GM23338 (cell line): ENCODE measurements around the gene PLPPR5. TPM values are rescaled to one million over a fixed set of nuclear protein-coding genes. Genes with fewer than 3 reads are reported as not detected.

Experiments
- ATAC-seq: fragments of 200-7000 bp; cut with Tn5 transposase; 3 replicates; pipeline ENCODE4 v1.9.1; 2020
- DNase-seq: peaks from one replicate; pipeline ENCODE4 v3.0.0-alpha.2; 2015; ENCODE audit warnings: low spot score
- H2AFZ ChIP-seq: fragments of 200-600 bp; sonication (generic); 2 replicates; pipeline ENCODE4 v1.8.0; 2016; ENCODE audit warnings: antibody characterized with exemption, mild to moderate bottlenecking, moderate library complexity
- H3F3A ChIP-seq: fragments of 200-600 bp; sonication (generic); replicated peaks from 2 replicates; pipeline ENCODE4 v1.8.0; 2017; ENCODE audit warnings: antibody characterized with exemption, mixed run types, low read depth
- H3K27ac ChIP-seq: fragments of 200-600 bp; sonication (generic); 2 replicates; pipeline ENCODE4 v1.6.1; 2016; ENCODE audit warnings: low read depth
- H3K27me3 ChIP-seq: fragments of 200-600 bp; sonication (generic); 2 replicates; pipeline ENCODE4 v1.8.0; 2016; ENCODE audit warnings: mild to moderate bottlenecking, mixed run types, moderate library complexity; ENCODE audit not compliant: insufficient read depth
- H3K36me3 ChIP-seq: fragments of 200-600 bp; sonication (generic); 2 replicates; pipeline ENCODE4 v1.8.0; 2016; ENCODE audit warnings: mild to moderate bottlenecking; ENCODE audit not compliant: insufficient read depth
- H3K4me1 ChIP-seq: fragments of 200-600 bp; sonication (generic); 2 replicates; pipeline ENCODE4 v1.8.0; 2016; ENCODE audit warnings: mild to moderate bottlenecking, moderate library complexity; ENCODE audit not compliant: insufficient read depth
- H3K4me2 ChIP-seq: fragments of 200-600 bp; sonication (generic); 2 replicates; pipeline ENCODE4 v1.7.1; 2017; ENCODE audit warnings: mixed run types
- H3K4me3 ChIP-seq: fragments of 200-600 bp; sonication (generic); 2 replicates; pipeline ENCODE4 v1.6.1; 2016; ENCODE audit warnings: mixed run types
- H3K79me2 ChIP-seq: fragments of 200-600 bp; sonication (generic); replicated peaks from 2 replicates; pipeline ENCODE4 v1.8.0; 2017; ENCODE audit warnings: mild to moderate bottlenecking; ENCODE audit not compliant: insufficient read depth
- H3K9me2 ChIP-seq: fragments of 200-600 bp; sonication (generic); 2 replicates; pipeline ENCODE4 v1.8.0; 2017; ENCODE audit not compliant: insufficient read depth
- H4K20me1 ChIP-seq: fragments of 200-600 bp; sonication (generic); replicated peaks from 2 replicates; pipeline ENCODE4 v1.8.0; 2017; ENCODE audit warnings: mild to moderate bottlenecking; ENCODE audit not compliant: insufficient read depth
- H3K27ac Mint-ChIP-seq: 2 replicates; pipeline ENCODE4 v1.8.0; 2020; ENCODE audit warnings: inconsistent platforms, mild to moderate bottlenecking, moderate library complexity, mixed read lengths
- H3K27me3 Mint-ChIP-seq: 3 replicates; pipeline ENCODE4 v1.8.0; 2022; ENCODE audit warnings: low read depth, mild to moderate bottlenecking, moderate library complexity, mixed read lengths, inconsistent platforms; ENCODE audit not compliant: insufficient read depth, poor library complexity
- H3K36me3 Mint-ChIP-seq: 3 replicates; pipeline ENCODE4 v1.8.0; 2021; ENCODE audit warnings: low read depth, mild to moderate bottlenecking, inconsistent platforms, moderate library complexity, mixed read lengths
- H3K4me1 Mint-ChIP-seq: 3 replicates; pipeline ENCODE4 v1.8.0; 2020; ENCODE audit warnings: mild to moderate bottlenecking, inconsistent platforms, mixed read lengths
- H3K4me3 Mint-ChIP-seq: 3 replicates; pipeline ENCODE4 v1.8.0; 2021; ENCODE audit warnings: moderate library complexity, mild to moderate bottlenecking, inconsistent platforms, mixed read lengths
- H3K9me3 Mint-ChIP-seq: 3 replicates; pipeline ENCODE4 v1.8.0; 2020; ENCODE audit warnings: moderate library complexity, mild to moderate bottlenecking, inconsistent platforms, mixed read lengths
- ETS1 ChIP-seq: IDR thresholded peaks from 2 replicates; pipeline ENCODE4 v1.6.1; 2016; ENCODE audit warnings: antibody characterized with exemption
- EZH2 ChIP-seq: fragments of 200-600 bp; sonication (generic); IDR thresholded peaks from one replicate; pipeline ENCODE4 v1.8.0; 2017; ENCODE audit warnings: antibody characterized with exemption, mild to moderate bottlenecking, low read depth; ENCODE audit not compliant: unreplicated experiment
- JUNB ChIP-seq: IDR thresholded peaks from one replicate; pipeline ENCODE4 v1.6.1; 2016; ENCODE audit warnings: antibody characterized with exemption; ENCODE audit not compliant: unreplicated experiment
- NANOG ChIP-seq: IDR thresholded peaks from 2 replicates; pipeline ENCODE4 v1.6.1; 2016; ENCODE audit warnings: antibody characterized with exemption, borderline replicate concordance
- POLR2AphosphoS5 ChIP-seq: IDR thresholded peaks from 2 replicates; pipeline ENCODE4 v1.6.1; 2016; ENCODE audit warnings: antibody characterized with exemption, low read depth
- ZNF331 ChIP-seq: fragments of 250-450 bp; sonication (Bioruptor Pico); IDR thresholded peaks from 2 replicates; pipeline ENCODE4 v1.5.0; 2020; ENCODE audit warnings: low read depth, mild to moderate bottlenecking, moderate library complexity
- polyA plus RNA-seq: library from polyadenylated mRNA; unstranded; fragments of >200 nt; fragmentation: Nextera tagmentation; extraction: Ambion mirVana; gene quantifications from 2 replicates; pipeline ENCODE4 v1.2.1, GENCODE V29; 2016
- total RNA-seq: library from RNA; depleted of rRNA; stranded (reverse); fragments of >200 nt; shearing (Covaris generic); gene quantifications from 2 replicates; pipeline ENCODE4 v1.2.3, GENCODE V29; 2014
- TF ChIP-seq, protein P1 (sequence below), 2 experiments: fragments of 200-600 bp in 1 of 2; sonication (generic) in 1 of 2; conservative IDR thresholded peaks; 2 replicates each; pipeline versions ENCODE4 v1.5.1 to v1.6.1; 2016 to 2017; ENCODE audit warnings: antibody characterized with exemption in 2 of 2, low read depth in 2 of 2, mild to moderate bottlenecking in 2 of 2, moderate library complexity in 1 of 2
- TF ChIP-seq, protein P2 (sequence below): fragments of 250-450 bp; sonication (Bioruptor Pico); IDR thresholded peaks from 2 replicates; pipeline ENCODE4 v1.5.0; 2020; ENCODE audit warnings: mild to moderate bottlenecking, moderate library complexity

The PLPPR5 gene
- total and polyA plus RNA-seq, 2 experiments from 2014 or later: 3.2 to 4.2 TPM

- H3K4me2 ChIP-seq: no peak overlapping the region
- no peaks in the 10 kb centered on the region for H3K9me3 Mint-ChIP-seq
- TF ChIP-seq, protein P1, sequence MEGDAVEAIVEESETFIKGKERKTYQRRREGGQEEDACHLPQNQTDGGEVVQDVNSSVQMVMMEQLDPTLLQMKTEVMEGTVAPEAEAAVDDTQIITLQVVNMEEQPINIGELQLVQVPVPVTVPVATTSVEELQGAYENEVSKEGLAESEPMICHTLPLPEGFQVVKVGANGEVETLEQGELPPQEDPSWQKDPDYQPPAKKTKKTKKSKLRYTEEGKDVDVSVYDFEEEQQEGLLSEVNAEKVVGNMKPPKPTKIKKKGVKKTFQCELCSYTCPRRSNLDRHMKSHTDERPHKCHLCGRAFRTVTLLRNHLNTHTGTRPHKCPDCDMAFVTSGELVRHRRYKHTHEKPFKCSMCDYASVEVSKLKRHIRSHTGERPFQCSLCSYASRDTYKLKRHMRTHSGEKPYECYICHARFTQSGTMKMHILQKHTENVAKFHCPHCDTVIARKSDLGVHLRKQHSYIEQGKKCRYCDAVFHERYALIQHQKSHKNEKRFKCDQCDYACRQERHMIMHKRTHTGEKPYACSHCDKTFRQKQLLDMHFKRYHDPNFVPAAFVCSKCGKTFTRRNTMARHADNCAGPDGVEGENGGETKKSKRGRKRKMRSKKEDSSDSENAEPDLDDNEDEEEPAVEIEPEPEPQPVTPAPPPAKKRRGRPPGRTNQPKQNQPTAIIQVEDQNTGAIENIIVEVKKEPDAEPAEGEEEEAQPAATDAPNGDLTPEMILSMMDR (conservative IDR thresholded peaks at IDR 0.05; ENCODE audit: low read depth in 2 of 2): peak; percentile 54 to 70
- no peak for TF ChIP-seq JUNB
- no peak overlapping the region for H3K27ac ChIP-seq
- no peak overlapping the region for H3K4me3 Mint-ChIP-seq
- H3K4me1 Mint-ChIP-seq: peaks cover 19% of the 10 kb centered on the region
- H3K36me3 Mint-ChIP-seq: no peaks in the 10 kb centered on the region
- no peaks in the 10 kb centered on the region for H3K27me3 Mint-ChIP-seq
- no peaks in the 10 kb centered on the region for H3K79me2 ChIP-seq
- no peaks in the 10 kb centered on the region for H4K20me1 ChIP-seq
- no peaks in the 10 kb centered on the region for H3K9me2 ChIP-seq
- H3K4me3 ChIP-seq: no peak overlapping the region
- DNase-seq: peak; percentile 43
- no peaks in the 10 kb centered on the region for H3K27me3 ChIP-seq
- H3K4me1 ChIP-seq: peaks cover 17% of the 10 kb centered on the region
- ATAC-seq: peak; percentile 61
- H3K27ac Mint-ChIP-seq: no peak overlapping the region
- H2AFZ ChIP-seq: no peak overlapping the region
- H3K36me3 ChIP-seq: no peaks in the 10 kb centered on the region
- no peaks in the 10 kb centered on the region for H3F3A ChIP-seq
Measured at GRCh38 chr1:98991127-98992012, 13.3 kb downstream of the PLPPR5 start.

DNA sequence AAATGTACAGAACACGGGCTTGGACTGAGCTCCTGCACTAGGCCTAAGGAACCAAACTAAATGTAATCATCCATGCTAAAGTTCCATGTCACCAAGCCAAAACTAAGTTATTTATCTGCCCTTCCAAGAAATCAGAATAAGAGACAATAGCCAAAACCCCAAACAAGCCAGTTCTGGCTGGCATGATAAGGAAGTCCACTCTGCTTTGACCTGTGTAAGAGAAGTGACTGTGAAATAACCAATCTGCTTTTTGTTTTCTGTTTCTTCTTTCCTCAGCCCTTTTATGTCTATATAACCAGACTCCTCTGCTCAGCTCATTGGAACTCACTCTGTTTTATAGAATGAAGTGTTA, 15.1 kb downstream of the PLPPR5 start:
- H3K27me3 Mint-ChIP-seq: no peaks in the 10 kb centered on the region
- H2AFZ ChIP-seq: no peak overlapping the region
- no peak overlapping the region for H3K4me3 ChIP-seq
- DNase-seq (no peak), ATAC-seq (no peak)
- peaks cover 17% of the 10 kb centered on the region for H3K4me1 ChIP-seq
- H3K4me1 Mint-ChIP-seq: peaks cover 19% of the 10 kb centered on the region
- no peaks in the 10 kb centered on the region for H3K79me2 ChIP-seq
- no peak overlapping the region for H3K27ac ChIP-seq
- no peak overlapping the region for H3K27ac Mint-ChIP-seq
- H3K9me3 Mint-ChIP-seq: no peaks in the 10 kb centered on the region
- no peaks in the 10 kb centered on the region for H3K27me3 ChIP-seq
- H4K20me1 ChIP-seq: no peaks in the 10 kb centered on the region
- no peaks in the 10 kb centered on the region for H3F3A ChIP-seq
- no peak overlapping the region for H3K4me3 Mint-ChIP-seq
- H3K4me2 ChIP-seq: no peak overlapping the region
- no peaks in the 10 kb centered on the region for H3K9me2 ChIP-seq
- no peaks in the 10 kb centered on the region for H3K36me3 Mint-ChIP-seq
- H3K36me3 ChIP-seq: no peaks in the 10 kb centered on the region
- TF ChIP-seq ETS1 (no peak), EZH2 (no peak), POLR2AphosphoS5 (no peak), JUNB (no peak), NANOG (no peak), ZNF331 (CRISPR knock-in tag) (no peak)
- TF ChIP-seq, protein P2, sequence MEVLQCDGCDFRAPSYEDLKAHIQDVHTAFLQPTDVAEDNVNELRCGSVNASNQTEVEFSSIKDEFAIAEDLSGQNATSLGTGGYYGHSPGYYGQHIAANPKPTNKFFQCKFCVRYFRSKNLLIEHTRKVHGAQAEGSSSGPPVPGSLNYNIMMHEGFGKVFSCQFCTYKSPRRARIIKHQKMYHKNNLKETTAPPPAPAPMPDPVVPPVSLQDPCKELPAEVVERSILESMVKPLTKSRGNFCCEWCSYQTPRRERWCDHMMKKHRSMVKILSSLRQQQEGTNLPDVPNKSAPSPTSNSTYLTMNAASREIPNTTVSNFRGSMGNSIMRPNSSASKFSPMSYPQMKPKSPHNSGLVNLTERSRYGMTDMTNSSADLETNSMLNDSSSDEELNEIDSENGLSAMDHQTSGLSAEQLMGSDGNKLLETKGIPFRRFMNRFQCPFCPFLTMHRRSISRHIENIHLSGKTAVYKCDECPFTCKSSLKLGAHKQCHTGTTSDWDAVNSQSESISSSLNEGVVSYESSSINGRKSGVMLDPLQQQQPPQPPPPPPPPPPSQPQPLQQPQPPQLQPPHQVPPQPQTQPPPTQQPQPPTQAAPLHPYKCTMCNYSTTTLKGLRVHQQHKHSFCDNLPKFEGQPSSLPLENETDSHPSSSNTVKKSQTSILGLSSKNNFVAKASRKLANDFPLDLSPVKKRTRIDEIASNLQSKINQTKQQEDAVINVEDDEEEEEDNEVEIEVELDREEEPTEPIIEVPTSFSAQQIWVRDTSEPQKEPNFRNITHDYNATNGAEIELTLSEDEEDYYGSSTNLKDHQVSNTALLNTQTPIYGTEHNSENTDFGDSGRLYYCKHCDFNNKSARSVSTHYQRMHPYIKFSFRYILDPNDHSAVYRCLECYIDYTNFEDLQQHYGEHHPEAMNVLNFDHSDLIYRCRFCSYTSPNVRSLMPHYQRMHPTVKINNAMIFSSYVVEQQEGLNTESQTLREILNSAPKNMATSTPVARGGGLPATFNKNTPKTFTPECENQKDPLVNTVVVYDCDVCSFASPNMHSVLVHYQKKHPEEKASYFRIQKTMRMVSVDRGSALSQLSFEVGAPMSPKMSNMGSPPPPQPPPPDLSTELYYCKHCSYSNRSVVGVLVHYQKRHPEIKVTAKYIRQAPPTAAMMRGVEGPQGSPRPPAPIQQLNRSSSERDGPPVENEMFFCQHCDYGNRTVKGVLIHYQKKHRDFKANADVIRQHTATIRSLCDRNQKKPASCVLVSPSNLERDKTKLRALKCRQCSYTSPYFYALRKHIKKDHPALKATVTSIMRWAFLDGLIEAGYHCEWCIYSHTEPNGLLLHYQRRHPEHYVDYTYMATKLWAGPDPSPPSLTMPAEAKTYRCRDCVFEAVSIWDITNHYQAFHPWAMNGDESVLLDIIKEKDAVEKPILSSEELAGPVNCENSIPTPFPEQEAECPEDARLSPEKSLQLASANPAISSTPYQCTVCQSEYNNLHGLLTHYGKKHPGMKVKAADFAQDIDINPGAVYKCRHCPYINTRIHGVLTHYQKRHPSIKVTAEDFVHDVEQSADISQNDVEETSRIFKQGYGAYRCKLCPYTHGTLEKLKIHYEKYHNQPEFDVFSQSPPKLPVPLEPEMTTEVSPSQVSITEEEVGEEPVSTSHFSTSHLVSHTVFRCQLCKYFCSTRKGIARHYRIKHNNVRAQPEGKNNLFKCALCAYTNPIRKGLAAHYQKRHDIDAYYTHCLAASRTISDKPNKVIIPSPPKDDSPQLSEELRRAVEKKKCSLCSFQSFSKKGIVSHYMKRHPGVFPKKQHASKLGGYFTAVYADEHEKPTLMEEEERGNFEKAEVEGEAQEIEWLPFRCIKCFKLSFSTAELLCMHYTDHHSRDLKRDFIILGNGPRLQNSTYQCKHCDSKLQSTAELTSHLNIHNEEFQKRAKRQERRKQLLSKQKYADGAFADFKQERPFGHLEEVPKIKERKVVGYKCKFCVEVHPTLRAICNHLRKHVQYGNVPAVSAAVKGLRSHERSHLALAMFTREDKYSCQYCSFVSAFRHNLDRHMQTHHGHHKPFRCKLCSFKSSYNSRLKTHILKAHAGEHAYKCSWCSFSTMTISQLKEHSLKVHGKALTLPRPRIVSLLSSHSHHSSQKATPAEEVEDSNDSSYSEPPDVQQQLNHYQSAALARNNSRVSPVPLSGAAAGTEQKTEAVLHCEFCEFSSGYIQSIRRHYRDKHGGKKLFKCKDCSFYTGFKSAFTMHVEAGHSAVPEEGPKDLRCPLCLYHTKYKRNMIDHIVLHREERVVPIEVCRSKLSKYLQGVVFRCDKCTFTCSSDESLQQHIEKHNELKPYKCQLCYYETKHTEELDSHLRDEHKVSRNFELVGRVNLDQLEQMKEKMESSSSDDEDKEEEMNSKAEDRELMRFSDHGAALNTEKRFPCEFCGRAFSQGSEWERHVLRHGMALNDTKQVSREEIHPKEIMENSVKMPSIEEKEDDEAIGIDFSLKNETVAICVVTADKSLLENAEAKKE (CRISPR knock-in tag): no peak
